Neural progenitor cell (in vitro differentiated cells): ENCODE data around the gene SBF2. TPM values are rescaled to one million over a fixed set of nuclear protein-coding genes. Genes with fewer than 3 reads are reported as not detected.

Source experiments
- DNase-seq: peaks from one replicate; pipeline ENCODE4 v3.0.0-alpha.2; 2016; ENCODE audit warnings: low spot score
- H2AFZ ChIP-seq: fragments of 200-600 bp; sonication (generic); replicated peaks from 2 replicates; pipeline ENCODE4 v1.6.1; 2016; ENCODE audit warnings: antibody characterized with exemption
- H3F3A ChIP-seq: fragments of 200-600 bp; sonication (generic); 2 replicates; pipeline ENCODE4 v1.6.1; 2016; ENCODE audit warnings: antibody characterized with exemption, low read depth
- H3K27ac ChIP-seq: fragments of 200-600 bp; sonication (generic); 2 replicates; pipeline ENCODE4 v1.5.1; 2016; ENCODE audit warnings: mild to moderate bottlenecking
- H3K27me3 ChIP-seq: fragments of 200-600 bp; sonication (generic); 2 replicates; pipeline ENCODE4 v1.6.1; 2016; ENCODE audit warnings: mild to moderate bottlenecking, moderate library complexity
- H3K36me3 ChIP-seq: fragments of 200-600 bp; sonication (generic); 2 replicates; pipeline ENCODE4 v1.5.1; 2016
- H3K4me1 ChIP-seq: fragments of 200-600 bp; sonication (generic); 2 replicates; pipeline ENCODE4 v1.6.1; 2016; ENCODE audit warnings: mixed run types
- H3K4me2 ChIP-seq: fragments of 200-600 bp; sonication (generic); 2 replicates; pipeline ENCODE4 v1.6.1; 2016
- H3K4me3 ChIP-seq: fragments of 200-600 bp; sonication (generic); 2 replicates; pipeline ENCODE4 v1.5.1; 2016
- H3K79me2 ChIP-seq: fragments of 200-600 bp; sonication (generic); 2 replicates; pipeline ENCODE4 v1.6.1; 2016; ENCODE audit warnings: low read depth
- H3K9ac ChIP-seq: fragments of 200-600 bp; sonication (generic); 2 replicates; pipeline ENCODE4 v1.6.1; 2016
- H3K9me3 ChIP-seq: fragments of 200-600 bp; sonication (generic); 2 replicates; pipeline ENCODE4 v1.5.1; 2016; ENCODE audit warnings: low read depth
- H4K20me1 ChIP-seq: fragments of 200-600 bp; sonication (generic); 2 replicates; pipeline ENCODE4 v1.6.1; 2016; ENCODE audit warnings: low read depth
- H3K27ac Mint-ChIP-seq: 3 replicates; pipeline ENCODE4 v1.8.0; 2021; ENCODE audit warnings: mixed read lengths
- H3K27me3 Mint-ChIP-seq: 2 replicates; pipeline ENCODE4 v1.8.0; 2022; ENCODE audit warnings: low read depth, mild to moderate bottlenecking, inconsistent platforms, moderate library complexity, mixed read lengths; ENCODE audit not compliant: insufficient read depth
- H3K36me3 Mint-ChIP-seq: 3 replicates; pipeline ENCODE4 v1.8.0; 2021; ENCODE audit warnings: mixed read lengths
- H3K4me1 Mint-ChIP-seq: 3 replicates; pipeline ENCODE4 v1.8.0; 2021; ENCODE audit warnings: mixed read lengths
- H3K4me3 Mint-ChIP-seq: 3 replicates; pipeline ENCODE4 v1.8.0; 2021; ENCODE audit warnings: mild to moderate bottlenecking, moderate library complexity, mixed read lengths
- H3K9me3 Mint-ChIP-seq: 3 replicates; pipeline ENCODE4 v1.8.0; 2020; ENCODE audit warnings: mixed read lengths
- EZH2 ChIP-seq: fragments of 200-600 bp; sonication (generic); IDR thresholded peaks from 2 replicates; pipeline ENCODE4 v1.6.1; 2017; ENCODE audit warnings: antibody characterized with exemption, mild to moderate bottlenecking, moderate library complexity
- EZH2phosphoT487 ChIP-seq: fragments of 200-600 bp; sonication (generic); IDR thresholded peaks from 2 replicates; pipeline ENCODE4 v1.6.1; 2017; ENCODE audit warnings: antibody characterized with exemption
- total RNA-seq: library from RNA; depleted of rRNA; stranded (reverse); fragments of >200 nt; gene quantifications from 2 replicates; pipeline ENCODE4 v1.2.3, GENCODE V29; 2015; ENCODE audit warnings: low replicate concordance
- TF ChIP-seq, protein P1 (sequence below): fragments of 200-600 bp; sonication (generic); IDR thresholded peaks from 2 replicates; pipeline ENCODE4 v1.5.1; 2017; ENCODE audit warnings: antibody characterized with exemption, mild to moderate bottlenecking

Gene SBF2
- total RNA-seq, 1 donor from 2014 or later = 48.2 TPM

DNA sequence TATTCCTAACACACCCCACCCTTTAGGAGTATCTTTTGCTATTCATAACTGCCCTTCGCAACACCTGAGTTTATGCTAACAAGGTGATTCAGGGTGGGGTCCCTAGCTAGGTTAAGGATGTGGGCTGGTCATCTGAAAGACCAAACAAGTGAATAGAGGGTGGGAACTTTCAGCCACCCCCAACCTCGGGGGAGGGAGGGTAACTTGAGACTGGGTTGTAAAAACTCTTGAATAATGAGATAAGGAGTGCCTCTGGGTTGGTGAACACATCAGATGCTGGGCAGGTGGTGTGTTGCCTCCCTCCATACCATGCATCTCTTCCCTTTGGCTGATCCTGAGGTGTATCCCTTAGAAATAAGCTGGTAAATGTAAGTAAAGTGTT is 518.6 kb downstream of the SBF2 start:
- Histone ChIP-seq H3K9me3 (no peaks in the 10 kb centered on the region), H3K4me2 (no peak overlapping the region), H3K4me1 (peaks cover 17% of the 10 kb centered on the region), H3K27me3 (no peaks in the 10 kb centered on the region), H3K27ac (no peak overlapping the region), H3K36me3 (no peaks in the 10 kb centered on the region), H3K9ac (no peak overlapping the region), H3F3A (peaks cover 7% of the 10 kb centered on the region), H2AFZ (no peak overlapping the region), H3K79me2 (no peaks in the 10 kb centered on the region), H3K4me3 (no peak overlapping the region), H4K20me1 (no peaks in the 10 kb centered on the region)
- H3K27ac Mint-ChIP-seq = no peak overlapping the region
- DNase-seq = no peak
- H3K4me3 Mint-ChIP-seq = no peak overlapping the region
- peaks cover 21% of the 10 kb centered on the region for H3K36me3 Mint-ChIP-seq
- no peaks in the 10 kb centered on the region for H3K27me3 Mint-ChIP-seq
- TF ChIP-seq EZH2 = no peak
- no peak for TF ChIP-seq EZH2phosphoT487
- TF ChIP-seq, protein P1, sequence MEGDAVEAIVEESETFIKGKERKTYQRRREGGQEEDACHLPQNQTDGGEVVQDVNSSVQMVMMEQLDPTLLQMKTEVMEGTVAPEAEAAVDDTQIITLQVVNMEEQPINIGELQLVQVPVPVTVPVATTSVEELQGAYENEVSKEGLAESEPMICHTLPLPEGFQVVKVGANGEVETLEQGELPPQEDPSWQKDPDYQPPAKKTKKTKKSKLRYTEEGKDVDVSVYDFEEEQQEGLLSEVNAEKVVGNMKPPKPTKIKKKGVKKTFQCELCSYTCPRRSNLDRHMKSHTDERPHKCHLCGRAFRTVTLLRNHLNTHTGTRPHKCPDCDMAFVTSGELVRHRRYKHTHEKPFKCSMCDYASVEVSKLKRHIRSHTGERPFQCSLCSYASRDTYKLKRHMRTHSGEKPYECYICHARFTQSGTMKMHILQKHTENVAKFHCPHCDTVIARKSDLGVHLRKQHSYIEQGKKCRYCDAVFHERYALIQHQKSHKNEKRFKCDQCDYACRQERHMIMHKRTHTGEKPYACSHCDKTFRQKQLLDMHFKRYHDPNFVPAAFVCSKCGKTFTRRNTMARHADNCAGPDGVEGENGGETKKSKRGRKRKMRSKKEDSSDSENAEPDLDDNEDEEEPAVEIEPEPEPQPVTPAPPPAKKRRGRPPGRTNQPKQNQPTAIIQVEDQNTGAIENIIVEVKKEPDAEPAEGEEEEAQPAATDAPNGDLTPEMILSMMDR = no peak
- H3K9me3 Mint-ChIP-seq = no peaks in the 10 kb centered on the region
- H3K4me1 Mint-ChIP-seq = peaks cover 3% of the 10 kb centered on the region

DNA sequence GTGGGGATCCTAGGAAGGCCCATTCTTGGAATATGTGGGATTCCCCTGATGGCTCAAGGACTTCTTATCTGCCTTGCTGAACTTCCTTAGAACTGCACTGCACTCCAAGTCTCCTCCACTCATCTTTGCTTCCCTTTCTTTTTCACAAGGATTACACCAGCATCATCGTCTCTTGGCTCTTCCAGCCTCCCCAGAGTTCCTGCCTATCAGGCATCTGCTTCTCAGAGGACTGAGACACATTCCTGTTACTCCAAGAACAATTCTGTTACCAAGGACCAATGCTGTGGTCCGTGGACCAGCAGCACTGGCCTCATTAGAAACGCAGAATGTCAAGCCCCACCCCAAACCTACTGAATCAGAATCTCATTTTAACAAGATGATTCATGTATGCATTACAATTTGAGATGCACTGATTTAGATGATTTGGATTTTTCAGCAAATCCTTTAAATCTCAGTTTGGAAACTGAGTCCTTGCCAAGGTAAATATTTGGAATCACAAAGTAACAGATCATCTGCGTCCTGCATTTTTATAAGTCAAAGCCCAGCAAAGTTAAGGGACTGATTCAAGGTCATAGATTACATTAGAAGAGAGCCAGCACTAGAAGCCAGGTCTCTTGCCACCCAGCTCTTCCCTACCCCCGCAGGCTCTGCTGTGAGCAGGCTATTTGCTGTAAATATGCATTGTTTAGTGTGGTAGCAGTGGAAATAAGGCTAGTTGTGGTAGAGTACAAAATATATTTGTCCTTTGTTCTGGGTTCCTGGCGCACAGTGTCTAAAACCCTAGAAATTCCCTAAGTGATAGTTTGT is 519.2 kb downstream of the SBF2 start:
- Mint-ChIP-seq H3K27me3 (no peaks in the 10 kb centered on the region), H3K4me3 (no peak overlapping the region), H3K9me3 (no peaks in the 10 kb centered on the region), H3K36me3 (peaks cover 15% of the 10 kb centered on the region), H3K27ac (peak overlapping the region; percentile 55), H3K4me1 (peaks cover 3% of the 10 kb centered on the region)
- no peak overlapping the region for H3K4me3 ChIP-seq
- H3K27ac ChIP-seq = no peak overlapping the region
- no peaks in the 10 kb centered on the region for H3K36me3 ChIP-seq
- H2AFZ ChIP-seq = no peak overlapping the region
- no peak for TF ChIP-seq EZH2phosphoT487
- no peak for DNase-seq
- no peak overlapping the region for H3K9ac ChIP-seq
- H3K4me2 ChIP-seq = no peak overlapping the region
- H3K4me1 ChIP-seq = peaks cover 17% of the 10 kb centered on the region
- no peaks in the 10 kb centered on the region for H3K79me2 ChIP-seq
- no peaks in the 10 kb centered on the region for H3K27me3 ChIP-seq
- H4K20me1 ChIP-seq = no peaks in the 10 kb centered on the region
- H3F3A ChIP-seq = peaks cover 7% of the 10 kb centered on the region
- no peaks in the 10 kb centered on the region for H3K9me3 ChIP-seq

DNA sequence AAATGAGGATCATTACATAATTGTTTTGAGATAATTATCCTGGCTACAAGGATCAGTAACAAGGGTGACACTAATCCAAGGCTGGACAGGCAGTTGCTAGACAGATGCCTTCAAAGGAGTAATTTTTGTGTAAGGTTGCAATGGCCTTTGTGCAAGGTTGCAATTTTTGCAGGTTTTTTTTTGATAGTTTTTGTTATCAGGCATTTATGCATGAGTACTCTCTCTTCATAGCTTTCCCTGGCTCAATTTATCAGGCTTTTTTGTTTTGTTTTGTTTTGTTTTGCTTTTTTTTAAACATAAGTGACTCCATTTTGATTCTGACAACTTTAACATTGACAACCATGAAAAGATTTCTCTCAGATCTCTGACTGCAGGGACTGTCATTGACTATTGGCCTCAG is 519.9 kb downstream of the SBF2 start:
- DNase-seq = no peak
- peaks cover 7% of the 10 kb centered on the region for H3F3A ChIP-seq
- peaks cover 13% of the 10 kb centered on the region for H3K36me3 Mint-ChIP-seq

More for the DNA sequence above, 519.9 kb downstream of the SBF2 start:
- H3K9me3 Mint-ChIP-seq = no peaks in the 10 kb centered on the region
- Histone ChIP-seq H4K20me1 (no peaks in the 10 kb centered on the region), H3K9ac (no peak overlapping the region), H3K27me3 (no peaks in the 10 kb centered on the region), H3K4me1 (peaks cover 17% of the 10 kb centered on the region), H3K9me3 (no peaks in the 10 kb centered on the region), H3K4me3 (no peak overlapping the region), H2AFZ (no peak overlapping the region), H3K79me2 (no peaks in the 10 kb centered on the region), H3K36me3 (no peaks in the 10 kb centered on the region), H3K27ac (no peak overlapping the region), H3K4me2 (no peak overlapping the region)
- peaks cover 3% of the 10 kb centered on the region for H3K4me1 Mint-ChIP-seq
- TF ChIP-seq, protein P1 = no peak
- no peak for TF ChIP-seq EZH2phosphoT487
- no peak for TF ChIP-seq EZH2
- H3K27ac Mint-ChIP-seq = no peak overlapping the region
- no peak overlapping the region for H3K4me3 Mint-ChIP-seq
- no peaks in the 10 kb centered on the region for H3K27me3 Mint-ChIP-seq
